Measurements from ENCODE around the gene PPP3CB.

DNA sequence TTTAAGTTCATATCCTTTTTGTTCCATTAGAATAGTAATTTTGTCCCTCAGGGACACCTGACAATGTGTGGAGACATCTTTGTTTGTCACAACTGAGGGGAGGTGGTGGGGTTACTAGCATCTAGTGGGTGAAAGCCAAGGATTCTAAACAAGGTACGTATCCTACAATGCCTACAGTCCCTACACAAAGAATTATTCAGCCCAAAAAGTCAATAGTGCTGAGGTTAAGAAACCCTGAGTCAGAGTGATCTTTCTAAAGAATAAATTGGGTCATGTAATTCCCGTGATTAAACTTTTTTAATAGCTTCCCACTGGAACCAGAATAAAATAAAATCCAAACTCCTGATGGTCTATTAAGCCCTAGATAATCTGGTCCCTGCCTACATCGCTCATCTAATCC lies 79.3 kb downstream of the PPP3CB start:
- TF ChIP-seq, protein P1, sequence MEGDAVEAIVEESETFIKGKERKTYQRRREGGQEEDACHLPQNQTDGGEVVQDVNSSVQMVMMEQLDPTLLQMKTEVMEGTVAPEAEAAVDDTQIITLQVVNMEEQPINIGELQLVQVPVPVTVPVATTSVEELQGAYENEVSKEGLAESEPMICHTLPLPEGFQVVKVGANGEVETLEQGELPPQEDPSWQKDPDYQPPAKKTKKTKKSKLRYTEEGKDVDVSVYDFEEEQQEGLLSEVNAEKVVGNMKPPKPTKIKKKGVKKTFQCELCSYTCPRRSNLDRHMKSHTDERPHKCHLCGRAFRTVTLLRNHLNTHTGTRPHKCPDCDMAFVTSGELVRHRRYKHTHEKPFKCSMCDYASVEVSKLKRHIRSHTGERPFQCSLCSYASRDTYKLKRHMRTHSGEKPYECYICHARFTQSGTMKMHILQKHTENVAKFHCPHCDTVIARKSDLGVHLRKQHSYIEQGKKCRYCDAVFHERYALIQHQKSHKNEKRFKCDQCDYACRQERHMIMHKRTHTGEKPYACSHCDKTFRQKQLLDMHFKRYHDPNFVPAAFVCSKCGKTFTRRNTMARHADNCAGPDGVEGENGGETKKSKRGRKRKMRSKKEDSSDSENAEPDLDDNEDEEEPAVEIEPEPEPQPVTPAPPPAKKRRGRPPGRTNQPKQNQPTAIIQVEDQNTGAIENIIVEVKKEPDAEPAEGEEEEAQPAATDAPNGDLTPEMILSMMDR (IDR thresholded peaks at IDR 0.05) = no peak
- no peak for TF ChIP-seq POLR2A (IDR thresholded peaks at IDR 0.05)
- no peak for TF ChIP-seq POLR2AphosphoS5 (IDR thresholded peaks at IDR 0.05)

All from upper lobe of left lung (tissue), 4 donors.